WTC11 (cell line): ENCODE measurements around the gene XAB2. TPM values are rescaled to one million over a fixed set of nuclear protein-coding genes. Genes with fewer than 3 reads are reported as not detected.
A peak's percentile ranks its signal among the peaks of the same experiment; 100 is the strongest.

Experiments used
- ATAC-seq: fragments of 200-7000 bp; cut with Tn5 transposase; 2 replicates; pipeline ENCODE4 v1.10.0; 2021; ENCODE audit warnings: mild to moderate bottlenecking, moderate library complexity
- CTCF ChIA-PET: fragments of 300-600 bp; sonication (Branson Sonifier 250); formaldehyde crosslinking; loops from one replicate; lab custom pipeline; 2021; ENCODE audit warnings: antibody characterized with exemption; lab: Charles Lee
- POLR2A ChIA-PET: fragments of 350-600 bp; sonication (Branson Sonifier 250); formaldehyde crosslinking; loops from one replicate; lab custom pipeline; 2021; ENCODE audit warnings: antibody characterized with exemption; lab: Charles Lee
- DNase-seq: peaks from one replicate; pipeline ENCODE4 v3.0.0; 2021; ENCODE audit warnings: low spot score
- H3K27ac Mint-ChIP-seq: 2 replicates; pipeline ENCODE4 v1.8.0; 2021; ENCODE audit warnings: mixed read lengths
- H3K27me3 Mint-ChIP-seq: 2 replicates; pipeline ENCODE4 v1.8.0; 2021; ENCODE audit warnings: low read depth, mild to moderate bottlenecking, moderate library complexity, mixed read lengths
- H3K36me3 Mint-ChIP-seq: 2 replicates; pipeline ENCODE4 v1.8.0; 2021; ENCODE audit warnings: mixed read lengths
- H3K4me1 Mint-ChIP-seq: 2 replicates; pipeline ENCODE4 v1.8.0; 2022; ENCODE audit warnings: mixed read lengths
- H3K4me3 Mint-ChIP-seq: 2 replicates; pipeline ENCODE4 v1.8.0; 2021; ENCODE audit warnings: mild to moderate bottlenecking, moderate library complexity, mixed read lengths
- H3K9me3 Mint-ChIP-seq: 2 replicates; pipeline ENCODE4 v1.8.0; 2021; ENCODE audit warnings: mixed read lengths
- MYBL2 ChIP-seq: sonication (generic); formaldehyde crosslinking; IDR thresholded peaks from 2 replicates; pipeline ENCODE4 v1.8.1; 2023; ENCODE audit warnings: mild to moderate bottlenecking, moderate library complexity, missing genetic modification reagents
- NFATC4 ChIP-seq: fragments of 250-450 bp; sonication (Bioruptor Pico); IDR thresholded peaks from 2 replicates; pipeline ENCODE4 v1.9.0; 2021; ENCODE audit warnings: mild to moderate bottlenecking
- ZNF121 ChIP-seq: sonication (generic); formaldehyde crosslinking; IDR thresholded peaks from 2 replicates; pipeline ENCODE4 v1.8.0; 2023; ENCODE audit warnings: missing genetic modification reagents
- ZNF396 ChIP-seq: fragments of 250-450 bp; sonication (Bioruptor Pico); IDR thresholded peaks from 2 replicates; pipeline ENCODE4 v1.8.0; 2021; ENCODE audit warnings: mild to moderate bottlenecking, moderate library complexity, borderline replicate concordance
- total RNA-seq: library from RNA; stranded (reverse); gene quantifications from 3 replicates; pipeline ENCODE4 v1.2.3, GENCODE V29; 2021
- TF ChIP-seq, protein P1 (sequence below): sonication (generic); formaldehyde crosslinking; IDR thresholded peaks from 2 replicates; pipeline ENCODE4 v1.8.1; 2022; ENCODE audit warnings: mild to moderate bottlenecking, moderate library complexity, missing genetic modification reagents
- TF ChIP-seq, protein P2 (sequence below): fragments of 250-450 bp; sonication (Bioruptor Pico); IDR thresholded peaks from 2 replicates; pipeline ENCODE4 v2.1.2; 2022; ENCODE audit warnings: mild to moderate bottlenecking, moderate library complexity
- TF ChIP-seq, protein P3 (sequence below): fragments of 250-450 bp; sonication (Bioruptor Pico); IDR thresholded peaks from 2 replicates; pipeline ENCODE4 v1.8.0; 2021; ENCODE audit warnings: mild to moderate bottlenecking
- TF ChIP-seq, protein P4 (sequence below): sonication (generic); formaldehyde crosslinking; IDR thresholded peaks from 2 replicates; pipeline ENCODE4 v1.8.0; 2023; ENCODE audit warnings: mild to moderate bottlenecking, missing genetic modification reagents
- TF ChIP-seq, protein P5 (sequence below): sonication (generic); formaldehyde crosslinking; IDR thresholded peaks from 2 replicates; pipeline ENCODE4 v1.8.1; 2022; ENCODE audit warnings: mild to moderate bottlenecking, missing genetic modification reagents, moderate library complexity, borderline replicate concordance

The XAB2 gene
- total RNA-seq, 1 experiment from 2014 or later = 65.7 TPM

DNA sequence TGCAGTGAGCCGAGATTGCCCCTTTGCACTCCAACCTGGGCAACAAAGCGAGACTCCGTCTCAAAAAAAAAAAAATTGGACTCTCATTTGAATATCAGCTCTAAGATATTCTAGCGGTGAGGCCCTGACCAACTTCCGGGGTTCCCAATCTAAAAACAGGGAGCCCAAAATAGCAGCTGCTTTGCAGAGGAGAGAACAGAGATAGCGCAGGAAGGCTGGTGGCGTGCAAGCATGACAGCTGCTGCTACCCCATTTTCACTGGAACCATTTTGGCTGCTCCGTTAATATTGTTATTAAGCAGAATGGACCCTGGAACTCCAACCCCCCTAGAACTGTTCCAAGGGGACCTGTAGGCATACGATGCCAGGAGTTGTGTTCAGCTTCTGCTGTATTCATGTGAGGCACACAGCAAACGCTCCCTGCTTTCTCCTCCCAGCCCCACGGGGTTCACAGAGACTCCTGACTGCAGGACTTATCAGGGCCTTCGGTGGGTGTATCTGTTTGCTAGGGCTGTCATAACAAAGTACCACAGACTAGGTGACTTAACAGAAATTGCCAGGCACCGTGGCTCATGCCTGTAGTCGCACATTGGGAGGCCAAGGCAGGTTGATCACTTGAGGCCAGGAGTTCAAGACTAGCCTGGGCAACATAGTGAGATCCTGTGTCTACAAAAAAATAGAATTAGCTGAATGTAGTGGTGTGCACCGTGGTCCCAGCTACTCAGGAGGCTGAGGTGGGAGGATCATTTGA lies 19.1 kb upstream of the XAB2 start:
- CTCF ChIA-PET = interaction anchor here (0.6 to 1.6 kb wide), 3 partner anchors 32 to 1602 kb away, joined by 3 to 6 read pairs (median 5); partner anchors contain the start of gene TRAPPC5
- Mint-ChIP-seq H3K27ac (no peak overlapping the region), H3K4me1 (peaks cover 7% of the 10 kb centered on the region), H3K27me3 (peaks cover 31% of the 10 kb centered on the region), H3K4me3 (no peak overlapping the region), H3K36me3 (no peaks in the 10 kb centered on the region)
- DNase-seq = no peak
- TF ChIP-seq ZNF396 (no peak), ZNF121 (CRISPR knock-in tag) (peak; percentile 79; the same call in 1 of the 2 replicates)
- TF ChIP-seq, all 79 proteins: peak for 1
- H3K9me3 Mint-ChIP-seq = no peaks in the 10 kb centered on the region
- ATAC-seq = no peak
- POLR2A ChIA-PET = interaction anchor here (0.6 kb wide), 2 partner anchors 8 to 353 kb away, joined by 3 to 4 read pairs; no protein-coding TSS in a partner anchor

DNA sequence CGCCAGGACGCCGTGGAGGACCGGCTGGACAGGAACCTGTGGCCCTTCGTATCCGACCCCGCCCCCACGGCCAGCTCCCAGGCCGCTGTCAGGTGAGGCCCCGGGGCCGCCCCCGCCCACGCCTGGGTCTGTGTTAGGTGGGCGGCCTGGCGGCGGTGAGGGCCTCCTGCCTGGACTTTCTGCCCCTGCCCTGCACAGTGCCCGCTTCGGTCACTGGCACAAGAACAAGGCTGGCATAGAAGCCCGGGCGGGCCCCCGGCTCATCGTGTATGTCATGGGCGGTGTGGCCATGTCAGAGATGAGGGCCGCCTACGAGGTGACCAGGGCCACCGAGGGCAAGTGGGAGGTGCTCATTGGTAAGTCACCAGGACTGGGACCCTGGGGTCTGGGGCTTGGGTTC lies 17.8 kb upstream of the XAB2 start:
- CTCF ChIA-PET = no interaction called here
- no peak for DNase-seq
- TF ChIP-seq, protein P1, sequence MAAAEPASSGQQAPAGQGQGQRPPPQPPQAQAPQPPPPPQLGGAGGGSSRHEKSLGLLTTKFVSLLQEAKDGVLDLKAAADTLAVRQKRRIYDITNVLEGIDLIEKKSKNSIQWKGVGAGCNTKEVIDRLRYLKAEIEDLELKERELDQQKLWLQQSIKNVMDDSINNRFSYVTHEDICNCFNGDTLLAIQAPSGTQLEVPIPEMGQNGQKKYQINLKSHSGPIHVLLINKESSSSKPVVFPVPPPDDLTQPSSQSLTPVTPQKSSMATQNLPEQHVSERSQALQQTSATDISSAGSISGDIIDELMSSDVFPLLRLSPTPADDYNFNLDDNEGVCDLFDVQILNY = no peak
- TF ChIP-seq, all 79 proteins: peak for 0
- Mint-ChIP-seq H3K27ac (no peak overlapping the region), H3K4me1 (peaks cover 1% of the 10 kb centered on the region), H3K9me3 (no peaks in the 10 kb centered on the region), H3K4me3 (no peak overlapping the region), H3K36me3 (no peaks in the 10 kb centered on the region), H3K27me3 (peaks cover 18% of the 10 kb centered on the region)
- POLR2A ChIA-PET = interaction anchor here (0.6 kb wide), 1 partner anchor 9 kb away, joined by 3 read pairs; no protein-coding TSS in a partner anchor
- ATAC-seq = no peak

DNA sequence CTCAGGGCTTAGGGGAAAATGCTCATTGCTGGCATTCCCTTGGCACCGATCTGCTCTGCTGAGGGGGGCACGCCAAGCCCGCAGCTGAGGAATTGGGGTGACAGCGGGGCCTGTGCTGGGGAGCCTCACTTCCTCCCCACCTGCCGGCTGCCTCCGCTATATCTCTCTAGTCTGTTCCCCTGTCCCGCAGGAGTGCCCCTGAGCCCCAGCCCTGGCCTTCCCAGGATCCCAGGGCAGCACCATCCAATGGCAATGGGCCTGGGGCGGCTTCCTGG lies 17.0 kb upstream of the XAB2 start:
- Mint-ChIP-seq H3K36me3 (no peaks in the 10 kb centered on the region), H3K4me1 (no peaks in the 10 kb centered on the region), H3K27ac (no peak overlapping the region), H3K27me3 (peaks cover 12% of the 10 kb centered on the region), H3K4me3 (no peak overlapping the region), H3K9me3 (no peaks in the 10 kb centered on the region)
- TF ChIP-seq, protein P2, sequence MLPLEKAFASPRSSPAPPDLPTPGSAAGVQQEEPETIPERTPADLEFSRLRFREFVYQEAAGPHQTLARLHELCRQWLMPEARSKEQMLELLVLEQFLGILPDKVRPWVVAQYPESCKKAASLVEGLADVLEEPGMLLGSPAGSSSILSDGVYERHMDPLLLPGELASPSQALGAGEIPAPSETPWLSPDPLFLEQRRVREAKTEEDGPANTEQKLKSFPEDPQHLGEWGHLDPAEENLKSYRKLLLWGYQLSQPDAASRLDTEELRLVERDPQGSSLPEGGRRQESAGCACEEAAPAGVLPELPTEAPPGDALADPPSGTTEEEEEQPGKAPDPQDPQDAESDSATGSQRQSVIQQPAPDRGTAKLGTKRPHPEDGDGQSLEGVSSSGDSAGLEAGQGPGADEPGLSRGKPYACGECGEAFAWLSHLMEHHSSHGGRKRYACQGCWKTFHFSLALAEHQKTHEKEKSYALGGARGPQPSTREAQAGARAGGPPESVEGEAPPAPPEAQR (CRISPR knock-in tag) = no peak
- TF ChIP-seq NFATC4 (CRISPR knock-in tag) (no peak), MYBL2 (CRISPR knock-in tag) (no peak)
- TF ChIP-seq, protein P3, sequence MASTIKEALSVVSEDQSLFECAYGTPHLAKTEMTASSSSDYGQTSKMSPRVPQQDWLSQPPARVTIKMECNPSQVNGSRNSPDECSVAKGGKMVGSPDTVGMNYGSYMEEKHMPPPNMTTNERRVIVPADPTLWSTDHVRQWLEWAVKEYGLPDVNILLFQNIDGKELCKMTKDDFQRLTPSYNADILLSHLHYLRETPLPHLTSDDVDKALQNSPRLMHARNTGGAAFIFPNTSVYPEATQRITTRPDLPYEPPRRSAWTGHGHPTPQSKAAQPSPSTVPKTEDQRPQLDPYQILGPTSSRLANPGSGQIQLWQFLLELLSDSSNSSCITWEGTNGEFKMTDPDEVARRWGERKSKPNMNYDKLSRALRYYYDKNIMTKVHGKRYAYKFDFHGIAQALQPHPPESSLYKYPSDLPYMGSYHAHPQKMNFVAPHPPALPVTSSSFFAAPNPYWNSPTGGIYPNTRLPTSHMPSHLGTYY = no peak
- TF ChIP-seq, protein P4, sequence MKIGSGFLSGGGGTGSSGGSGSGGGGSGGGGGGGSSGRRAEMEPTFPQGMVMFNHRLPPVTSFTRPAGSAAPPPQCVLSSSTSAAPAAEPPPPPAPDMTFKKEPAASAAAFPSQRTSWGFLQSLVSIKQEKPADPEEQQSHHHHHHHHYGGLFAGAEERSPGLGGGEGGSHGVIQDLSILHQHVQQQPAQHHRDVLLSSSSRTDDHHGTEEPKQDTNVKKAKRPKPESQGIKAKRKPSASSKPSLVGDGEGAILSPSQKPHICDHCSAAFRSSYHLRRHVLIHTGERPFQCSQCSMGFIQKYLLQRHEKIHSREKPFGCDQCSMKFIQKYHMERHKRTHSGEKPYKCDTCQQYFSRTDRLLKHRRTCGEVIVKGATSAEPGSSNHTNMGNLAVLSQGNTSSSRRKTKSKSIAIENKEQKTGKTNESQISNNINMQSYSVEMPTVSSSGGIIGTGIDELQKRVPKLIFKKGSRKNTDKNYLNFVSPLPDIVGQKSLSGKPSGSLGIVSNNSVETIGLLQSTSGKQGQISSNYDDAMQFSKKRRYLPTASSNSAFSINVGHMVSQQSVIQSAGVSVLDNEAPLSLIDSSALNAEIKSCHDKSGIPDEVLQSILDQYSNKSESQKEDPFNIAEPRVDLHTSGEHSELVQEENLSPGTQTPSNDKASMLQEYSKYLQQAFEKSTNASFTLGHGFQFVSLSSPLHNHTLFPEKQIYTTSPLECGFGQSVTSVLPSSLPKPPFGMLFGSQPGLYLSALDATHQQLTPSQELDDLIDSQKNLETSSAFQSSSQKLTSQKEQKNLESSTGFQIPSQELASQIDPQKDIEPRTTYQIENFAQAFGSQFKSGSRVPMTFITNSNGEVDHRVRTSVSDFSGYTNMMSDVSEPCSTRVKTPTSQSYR (CRISPR knock-in tag) = no peak
- TF ChIP-seq, protein P5, sequence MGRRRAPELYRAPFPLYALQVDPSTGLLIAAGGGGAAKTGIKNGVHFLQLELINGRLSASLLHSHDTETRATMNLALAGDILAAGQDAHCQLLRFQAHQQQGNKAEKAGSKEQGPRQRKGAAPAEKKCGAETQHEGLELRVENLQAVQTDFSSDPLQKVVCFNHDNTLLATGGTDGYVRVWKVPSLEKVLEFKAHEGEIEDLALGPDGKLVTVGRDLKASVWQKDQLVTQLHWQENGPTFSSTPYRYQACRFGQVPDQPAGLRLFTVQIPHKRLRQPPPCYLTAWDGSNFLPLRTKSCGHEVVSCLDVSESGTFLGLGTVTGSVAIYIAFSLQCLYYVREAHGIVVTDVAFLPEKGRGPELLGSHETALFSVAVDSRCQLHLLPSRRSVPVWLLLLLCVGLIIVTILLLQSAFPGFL (CRISPR knock-in tag) = no peak
- CTCF ChIA-PET = no interaction called here
- no peak for ATAC-seq
- POLR2A ChIA-PET = no interaction called here
- no peak for DNase-seq
